CD4-positive, alpha-beta memory T cell (primary cell): ENCODE measurements around the gene ZDHHC11. TPM values are rescaled to one million over a fixed set of nuclear protein-coding genes. Genes with fewer than 3 reads are reported as not detected.
"Not testable (repeated sequence)": the region's sequence is repeated elsewhere in the genome, so short reads cannot be mapped to it uniquely, and the experiment has no call there.

Experiments used
- CTCF ChIA-PET: fragments of 350-600 bp; sonication (Branson Sonifier 250); formaldehyde crosslinking; loops from one replicate; lab custom pipeline; 2021; ENCODE audit warnings: inconsistent platforms; ENCODE audit not compliant: partially characterized antibody; lab: Charles Lee
- POLR2A ChIA-PET: fragments of 350-600 bp; sonication (Branson Sonifier 250); formaldehyde crosslinking; loops from one replicate; lab custom pipeline; 2021; ENCODE audit not compliant: partially characterized antibody; lab: Charles Lee
- DNase-seq, 5 donors: peaks; one replicate each; pipeline versions ENCODE4 v3.0.0 to v3.0.0-alpha.2; 2020 to 2022; ENCODE audit warnings: mixed read lengths in 1 of 5
- H3K27ac ChIP-seq: one replicate; pipeline ENCODE4 v1.7.0; 2013; ENCODE audit warnings: low read depth, low read length
- H3K27me3 ChIP-seq: 2 replicates; pipeline ENCODE4 v1.7.0; 2013; ENCODE audit warnings: mild to moderate bottlenecking, low read length, moderate library complexity; ENCODE audit not compliant: insufficient read depth
- H3K36me3 ChIP-seq: 2 replicates; pipeline ENCODE4 v1.7.0; 2013; ENCODE audit warnings: mild to moderate bottlenecking, low read length, moderate library complexity; ENCODE audit not compliant: insufficient read depth
- H3K4me1 ChIP-seq: 2 replicates; pipeline ENCODE4 v1.7.0; 2013; ENCODE audit warnings: mild to moderate bottlenecking, low read length, moderate library complexity; ENCODE audit not compliant: insufficient read depth
- H3K4me3 ChIP-seq, 2 donors: one replicate each; pipeline ENCODE4 v1.7.0; 2013; ENCODE audit warnings: low read length in 2 of 2, mild to moderate bottlenecking in 1 of 2
- H3K9me3 ChIP-seq, 2 donors: one replicate each; pipeline ENCODE4 v1.7.0; 2013; ENCODE audit warnings: low read length in 2 of 2, control low read depth in 1 of 2; ENCODE audit not compliant: control insufficient read depth in 1 of 2
- H3K27ac Mint-ChIP-seq, 7 donors: one replicate each; pipeline ENCODE4 v1.8.0; 2020 to 2021; ENCODE audit warnings: mixed read lengths in 7 of 7, mild to moderate bottlenecking in 6 of 7, inconsistent platforms in 3 of 7, moderate library complexity in 3 of 7
- H3K27me3 Mint-ChIP-seq, 2 donors: one replicate each; pipeline ENCODE4 v1.8.0; 2020 to 2021; ENCODE audit warnings: mixed read lengths in 2 of 2
- H3K36me3 Mint-ChIP-seq, 2 donors: one replicate each; pipeline ENCODE4 v1.8.0; 2020 to 2021; ENCODE audit warnings: mixed read lengths in 2 of 2, inconsistent platforms in 1 of 2, mild to moderate bottlenecking in 1 of 2
- H3K4me1 Mint-ChIP-seq, 4 donors: one replicate each; pipeline ENCODE4 v1.8.0; 2020 to 2021; ENCODE audit warnings: mixed read lengths in 4 of 4, mild to moderate bottlenecking in 1 of 4
- H3K4me3 Mint-ChIP-seq, 8 donors: one replicate each; pipeline ENCODE4 v1.8.0; 2020 to 2021; ENCODE audit warnings: mixed read lengths in 8 of 8, mild to moderate bottlenecking in 7 of 8, moderate library complexity in 6 of 8, inconsistent platforms in 3 of 8
- H3K9me3 Mint-ChIP-seq, 8 donors: one replicate each; pipeline ENCODE4 v1.8.0; 2020 to 2021; ENCODE audit warnings: mixed read lengths in 8 of 8, mild to moderate bottlenecking in 5 of 8, inconsistent platforms in 3 of 8, moderate library complexity in 1 of 8
- intact Hi-C: fragments of 100-400 bp; cut with micrococcal nuclease; formaldehyde crosslinking; loops from one replicate; pipeline ENCODE4 v1.15.1; 2023
- polyA plus RNA-seq, 2 donors: library from polyadenylated mRNA; unstranded; fragments of 300-500 nt; fragmentation: Illumina TruSeq; gene quantifications; one replicate each; pipeline ENCODE4 v1.2.3, GENCODE V29; 2021
- total RNA-seq, 2 experiments: library from RNA; stranded (reverse); gene quantifications; one replicate each; pipeline ENCODE4 v1.2.3, GENCODE V29; 2021

Gene ZDHHC11
- total and polyA plus RNA-seq, 4 experiments from 2014 or later: 0.28 to 15.3 (median 15.1) TPM; not detected in 1

GRCh38 chr5:763998-764781 lies 86.6 kb downstream of the ZDHHC11 start:
- no peak overlapping the region for H3K27ac ChIP-seq
- POLR2A ChIA-PET: no interaction called here
- H3K9me3 Mint-ChIP-seq: peaks cover 0 to 5% (median 0%) of the 10 kb centered on the region in 8 donors
- no peak overlapping the region for H3K4me3 ChIP-seq
- no peaks in the 10 kb centered on the region for H3K36me3 ChIP-seq
- intact Hi-C loops: no loop called here
- peak in 1 of 5 donors; percentile 28 for DNase-seq
- H3K27ac Mint-ChIP-seq: peak overlapping the region in 1 of 7 donors; percentile 39
- H3K27me3 ChIP-seq: no peaks in the 10 kb centered on the region
- H3K36me3 Mint-ChIP-seq: peaks cover 2 to 7% of the 10 kb centered on the region in 2 donors
- peaks cover 5% of the 10 kb centered on the region for H3K4me1 ChIP-seq
- H3K4me3 Mint-ChIP-seq: no peak overlapping the region
- CTCF ChIA-PET: interaction anchor here (1.1 kb wide), 1 partner anchor 13 kb away, joined by 3 read pairs; no protein-coding TSS in a partner anchor
- H3K9me3 ChIP-seq: no peaks in the 10 kb centered on the region
- peaks cover 2 to 15% (median 4%) of the 10 kb centered on the region in 4 donors for H3K4me1 Mint-ChIP-seq
- no peaks in the 10 kb centered on the region for H3K27me3 Mint-ChIP-seq

GRCh38 chr5:763397-763796 lies 87.4 kb downstream of the ZDHHC11 start:
- CTCF ChIA-PET: interaction anchor here (0.6 kb wide), 1 partner anchor 92 kb away, joined by 3 read pairs; no protein-coding TSS in a partner anchor

GRCh38 chr5:762996-763395 lies 87.8 kb downstream of the ZDHHC11 start:
- intact Hi-C loops, POLR2A ChIA-PET, H3K4me3 Mint-ChIP-seq, DNase-seq, H3K9me3 ChIP-seq, H3K4me3 ChIP-seq, H3K27ac ChIP-seq, H3K9me3 Mint-ChIP-seq, H3K27me3 Mint-ChIP-seq, H3K27me3 ChIP-seq, H3K36me3 Mint-ChIP-seq, H3K36me3 ChIP-seq: not testable (repeated sequence)
- CTCF ChIA-PET: interaction anchor here (0.6 kb wide), 1 partner anchor 92 kb away, joined by 3 read pairs; no protein-coding TSS in a partner anchor
- peaks cover 17% of the 10 kb centered on the region for H3K4me1 ChIP-seq
- H3K4me1 Mint-ChIP-seq: peaks cover 8 to 27% (median 12%) of the 10 kb centered on the region in 4 donors
- peak overlapping the region in 2 of 7 donors; percentile 17 to 46 for H3K27ac Mint-ChIP-seq

More at GRCh38 chr5:763397-763796, 87.4 kb downstream of the ZDHHC11 start:
- no peak for DNase-seq
- H3K36me3 ChIP-seq: no peaks in the 10 kb centered on the region
- H3K4me3 ChIP-seq: no peak overlapping the region
- Mint-ChIP-seq H3K27ac (peak overlapping the region in 4 of 7 donors; percentile 17 to 48 (median 42)), H3K9me3 (peaks cover 0 to 5% (median 0%) of the 10 kb centered on the region in 8 donors), H3K4me3 (no peak overlapping the region), H3K4me1 (peaks cover 6 to 23% (median 10%) of the 10 kb centered on the region in 4 donors), H3K36me3 (peaks cover 4 to 7% of the 10 kb centered on the region in 2 donors), H3K27me3 (no peaks in the 10 kb centered on the region)
- intact Hi-C loops: no loop called here
- H3K4me1 ChIP-seq: peaks cover 13% of the 10 kb centered on the region
- POLR2A ChIA-PET: no interaction called here
- no peaks in the 10 kb centered on the region for H3K9me3 ChIP-seq
- H3K27ac ChIP-seq: no peak overlapping the region
- H3K27me3 ChIP-seq: no peaks in the 10 kb centered on the region

- Mint-ChIP-seq H3K4me1 (peaks cover 11 to 34% (median 19%) of the 10 kb centered on the region in 4 donors), H3K36me3 (peaks cover 4 to 7% of the 10 kb centered on the region in 2 donors), H3K9me3 (peaks cover 0 to 5% (median 0%) of the 10 kb centered on the region in 8 donors), H3K27ac (peak overlapping the region in 4 of 7 donors; percentile 26 to 76 (median 52)), H3K4me3 (no peak overlapping the region), H3K27me3 (no peaks in the 10 kb centered on the region)
- Histone ChIP-seq H3K9me3 (no peaks in the 10 kb centered on the region), H3K27ac (no peak overlapping the region), H3K4me3 (no peak overlapping the region), H3K36me3 (no peaks in the 10 kb centered on the region), H3K4me1 (peaks cover 26% of the 10 kb centered on the region), H3K27me3 (no peaks in the 10 kb centered on the region)
- no peak for DNase-seq
- CTCF ChIA-PET: no interaction called here
- intact Hi-C loops: no loop called here
- POLR2A ChIA-PET: no interaction called here
Measured at GRCh38 chr5:761854-762710, 88.7 kb downstream of the ZDHHC11 start.

- H3K9me3 Mint-ChIP-seq: peaks cover 0 to 5% (median 0%) of the 10 kb centered on the region in 8 donors
- H3K27ac Mint-ChIP-seq: peak overlapping the region in 3 of 7 donors; percentile 66 to 88 (median 74)
- H3K27ac ChIP-seq: no peak overlapping the region
- no peaks in the 10 kb centered on the region for H3K27me3 ChIP-seq
- H3K4me1 ChIP-seq: peaks cover 27% of the 10 kb centered on the region
- no peaks in the 10 kb centered on the region for H3K36me3 ChIP-seq
- no peak for DNase-seq
- peaks cover 4 to 7% of the 10 kb centered on the region in 2 donors for H3K36me3 Mint-ChIP-seq
- peaks cover 12 to 34% (median 22%) of the 10 kb centered on the region in 4 donors for H3K4me1 Mint-ChIP-seq
- CTCF ChIA-PET: no interaction called here
- intact Hi-C loops: no loop called here
- no peak overlapping the region for H3K4me3 Mint-ChIP-seq
- no peaks in the 10 kb centered on the region for H3K9me3 ChIP-seq
- POLR2A ChIA-PET: no interaction called here
- H3K27me3 Mint-ChIP-seq: no peaks in the 10 kb centered on the region
- H3K4me3 ChIP-seq: no peak overlapping the region
Measured at GRCh38 chr5:761059-761771, 89.6 kb downstream of the ZDHHC11 start.

- POLR2A ChIA-PET: no interaction called here
Measured at GRCh38 chr5:760363-761058, 90.3 kb downstream of the ZDHHC11 start.

More at GRCh38 chr5:760363-761058, 90.3 kb downstream of the ZDHHC11 start:
- H3K27ac Mint-ChIP-seq: peak overlapping the region in 6 of 7 donors; percentile 8 to 72 (median 57)
- Histone ChIP-seq H3K36me3 (no peaks in the 10 kb centered on the region), H3K27me3 (no peaks in the 10 kb centered on the region), H3K9me3 (no peaks in the 10 kb centered on the region), H3K4me3 (no peak overlapping the region), H3K4me1 (peaks cover 27% of the 10 kb centered on the region), H3K27ac (no peak overlapping the region)
- DNase-seq: no peak
- H3K9me3 Mint-ChIP-seq: peaks cover 0 to 4% (median 0%) of the 10 kb centered on the region in 8 donors
- intact Hi-C loops: no loop called here
- CTCF ChIA-PET: no interaction called here
- no peak overlapping the region for H3K4me3 Mint-ChIP-seq
- peaks cover 2 to 4% of the 10 kb centered on the region in 2 donors for H3K36me3 Mint-ChIP-seq
- no peaks in the 10 kb centered on the region for H3K27me3 Mint-ChIP-seq
- peaks cover 12 to 34% (median 23%) of the 10 kb centered on the region in 4 donors for H3K4me1 Mint-ChIP-seq
